Measurements from ENCODE around the gene CKM. TPM values are rescaled to one million over a fixed set of nuclear protein-coding genes. Genes with fewer than 3 reads are reported as not detected.

Gene CKM
- total RNA-seq, 4 donors from 2014 or later = not detected

- Histone ChIP-seq H3K36me3 (peaks cover 0 to 4% (median 0%) of the 10 kb centered on the region in 3 donors), H3K27ac (no peak overlapping the region), H3K9me3 (no peaks in the 10 kb centered on the region), H3K4me1 (no peaks in the 10 kb centered on the region), H3K27me3 (no peaks in the 10 kb centered on the region), H3K4me3 (no peak overlapping the region)
- no peak for DNase-seq
- TF ChIP-seq POLR2A (IDR thresholded peaks at IDR 0.05) (no peak), CTCF (IDR thresholded peaks at IDR 0.05) (no peak)
Measured at GRCh38 chr19:45293682-45294081, 29.0 kb downstream of the CKM start.

- no peak overlapping the region for H3K4me3 ChIP-seq
- H3K4me1 ChIP-seq = no peaks in the 10 kb centered on the region
- no peak for DNase-seq
- no peaks in the 10 kb centered on the region for H3K9me3 ChIP-seq
- H3K27ac ChIP-seq = no peak overlapping the region
- no peak for TF ChIP-seq CTCF (IDR thresholded peaks at IDR 0.05)
- no peak for TF ChIP-seq POLR2A (IDR thresholded peaks at IDR 0.05)
- peaks cover 0 to 10% (median 0%) of the 10 kb centered on the region in 3 donors for H3K36me3 ChIP-seq
- no peaks in the 10 kb centered on the region for H3K27me3 ChIP-seq
Measured at GRCh38 chr19:45291834-45292233, 30.8 kb downstream of the CKM start.

- Histone ChIP-seq H3K9me3 (no peaks in the 10 kb centered on the region), H3K36me3 (peaks cover 0 to 10% (median 0%) of the 10 kb centered on the region in 3 donors), H3K27me3 (no peaks in the 10 kb centered on the region), H3K4me3 (no peak overlapping the region), H3K27ac (no peak overlapping the region), H3K4me1 (no peaks in the 10 kb centered on the region)
- no peak for TF ChIP-seq POLR2A (IDR thresholded peaks at IDR 0.05)
- no peak for TF ChIP-seq CTCF (IDR thresholded peaks at IDR 0.05)
- DNase-seq = no peak
Measured at GRCh38 chr19:45290381-45290931, 32.2 kb downstream of the CKM start.

DNA sequence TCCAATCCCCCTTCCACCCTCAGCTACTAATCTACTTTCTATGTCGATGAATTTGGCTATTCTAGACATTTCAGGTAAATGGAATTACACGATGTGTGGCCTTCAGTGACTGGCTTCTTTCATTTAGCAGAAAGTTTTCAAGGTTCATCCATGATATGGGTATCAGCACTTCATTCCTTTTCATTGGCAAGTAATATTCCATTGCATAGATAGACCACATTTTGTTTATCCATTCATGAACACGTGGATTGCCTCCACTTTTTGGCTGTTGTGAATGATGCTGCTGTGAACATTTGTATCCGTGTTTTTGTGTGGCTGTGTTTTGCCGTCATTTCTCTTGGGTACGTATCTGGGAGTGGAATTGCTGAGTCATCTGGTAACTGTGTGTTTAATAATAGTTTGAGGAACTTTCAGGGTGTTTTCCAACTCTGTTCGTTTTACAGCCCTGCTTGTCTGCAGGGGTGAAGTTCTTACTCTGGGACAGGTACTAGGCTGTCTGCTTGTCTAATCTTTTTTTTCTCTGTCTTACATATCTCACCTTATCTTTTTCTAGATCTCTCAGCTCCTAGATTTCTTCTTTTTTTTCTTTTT lies 39.1 kb downstream of the CKM start:
- Histone ChIP-seq H3K27me3 (no peaks in the 10 kb centered on the region), H3K27ac (no peak overlapping the region), H3K36me3 (peaks cover 0 to 29% (median 0%) of the 10 kb centered on the region in 3 donors), H3K4me3 (no peak overlapping the region), H3K4me1 (no peaks in the 10 kb centered on the region), H3K9me3 (no peaks in the 10 kb centered on the region)
- no peak for DNase-seq
- no peak for TF ChIP-seq CTCF (IDR thresholded peaks at IDR 0.05)

GRCh38 chr19:45280471-45280961 lies 42.2 kb downstream of the CKM start:
- no peak overlapping the region for H3K4me3 ChIP-seq
- no peaks in the 10 kb centered on the region for H3K4me1 ChIP-seq
- no peak for DNase-seq
- H3K36me3 ChIP-seq = peaks cover 0 to 27% (median 0%) of the 10 kb centered on the region in 3 donors
- no peak for TF ChIP-seq CTCF (IDR thresholded peaks at IDR 0.05)
- no peak for TF ChIP-seq POLR2A (IDR thresholded peaks at IDR 0.05)
- no peaks in the 10 kb centered on the region for H3K27me3 ChIP-seq
- H3K27ac ChIP-seq = no peak overlapping the region
- no peaks in the 10 kb centered on the region for H3K9me3 ChIP-seq
